GM19372 (cell line): ENCODE data around the gene LONP2.

Experiments used
- ATAC-seq: cut with Tn5 transposase; IDR thresholded peaks from one replicate; pipeline ENCODE4 v1.9.1; 2021; ENCODE audit warnings: mild to moderate bottlenecking, low read depth, moderate library complexity; ENCODE audit not compliant: unreplicated experiment

LONP2 gene

GRCh38 chr16:48244080-48244862, at the start of gene LONP2:
Gene LONP2 (plus strand): TSS chr16:48244300. CDS start chr16:48244389, 89 bp downstream.
- peak; percentile 97 for ATAC-seq

GRCh38 chr16:48194828-48195556, 49.1 kb upstream of the LONP2 start:
- ATAC-seq, result no peak

GRCh38 chr16:48197294-48197693, 46.8 kb upstream of the LONP2 start:
- ATAC-seq, result no peak

- no peak for ATAC-seq
Measured at GRCh38 chr16:48201515-48202201, 42.4 kb upstream of the LONP2 start.

- no peak for ATAC-seq
Measured at GRCh38 chr16:48203974-48204824, 39.9 kb upstream of the LONP2 start.

GRCh38 chr16:48204825-48205151, 39.3 kb upstream of the LONP2 start:
- ATAC-seq, result no peak

- ATAC-seq, result no peak
Measured at GRCh38 chr16:48206594-48207242, 37.4 kb upstream of the LONP2 start.

- ATAC-seq, result no peak
Measured at GRCh38 chr16:48210747-48211146, 33.4 kb upstream of the LONP2 start.

GRCh38 chr16:48212033-48212432, 32.1 kb upstream of the LONP2 start:
- no peak for ATAC-seq

GRCh38 chr16:48215738-48216137, 28.4 kb upstream of the LONP2 start:
- no peak for ATAC-seq

GRCh38 chr16:48217708-48218107, 26.4 kb upstream of the LONP2 start:
- no peak for ATAC-seq

GRCh38 chr16:48218473-48218872, 25.6 kb upstream of the LONP2 start:
- ATAC-seq, result no peak

- no peak for ATAC-seq
Measured at GRCh38 chr16:48220891-48221290, 23.2 kb upstream of the LONP2 start.

- ATAC-seq, result no peak
Measured at GRCh38 chr16:48223490-48223889, 20.6 kb upstream of the LONP2 start.

- no peak for ATAC-seq
Measured at GRCh38 chr16:48225456-48225855, 18.6 kb upstream of the LONP2 start.

- ATAC-seq, result no peak
Measured at GRCh38 chr16:48231727-48232492, 12.2 kb upstream of the LONP2 start.

GRCh38 chr16:48232493-48233040, 11.5 kb upstream of the LONP2 start:
- ATAC-seq, result no peak

GRCh38 chr16:48234630-48235029, 9.5 kb upstream of the LONP2 start:
- ATAC-seq, result no peak

GRCh38 chr16:48235058-48235555, 9.0 kb upstream of the LONP2 start:
- ATAC-seq, result no peak
